Measurements from ENCODE around the gene PDZK1IP1.

The PDZK1IP1 gene, protein sequence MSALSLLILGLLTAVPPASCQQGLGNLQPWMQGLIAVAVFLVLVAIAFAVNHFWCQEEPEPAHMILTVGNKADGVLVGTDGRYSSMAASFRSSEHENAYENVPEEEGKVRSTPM
- long read RNA-seq = 0 reads

DNA sequence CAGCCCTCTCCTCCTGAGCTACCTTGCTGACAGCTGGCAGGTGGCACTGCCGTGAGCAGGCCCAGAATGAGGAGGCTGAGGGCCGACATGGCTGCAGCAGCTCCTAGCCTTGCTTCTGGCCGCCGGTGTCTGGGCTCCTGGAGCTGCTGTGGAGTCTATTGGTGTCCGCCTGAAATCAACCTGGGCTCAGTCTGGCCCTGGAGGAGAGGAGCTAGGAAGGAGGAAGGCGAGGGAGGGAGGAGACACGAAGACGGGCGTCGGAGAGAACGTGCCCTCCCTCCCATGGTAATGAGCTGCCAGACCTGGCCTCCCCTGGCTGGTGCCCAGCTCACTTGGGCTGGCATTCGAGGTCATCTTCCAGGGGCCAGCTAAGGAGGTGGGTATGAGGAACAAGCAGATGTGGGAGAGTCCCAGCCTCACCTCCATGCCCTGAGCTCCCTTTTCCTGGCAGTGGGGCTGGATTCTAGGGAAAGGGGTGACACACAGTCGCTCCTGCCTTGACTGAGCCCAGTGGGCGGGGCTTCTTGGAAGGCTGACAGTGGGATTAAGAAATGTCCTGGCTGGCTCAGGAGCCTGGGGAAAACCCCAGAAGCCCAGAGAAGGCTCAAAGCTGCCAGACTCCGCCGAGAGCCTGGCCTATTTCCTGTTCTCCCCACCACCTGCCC is at the start of gene PDZK1IP1:
PDZK1IP1 (minus strand) TSS at position 193 of the 665 bp plus-strand sequence; CDS start at position 89, 104 bp downstream.
- no peak within 1 kb of the TSS for H3K27ac ChIP-seq (replicated peaks)
- DNase-seq (ENCODE audit: low read depth in 1 of 2, low spot score in 1 of 2) = no peak

DNA sequence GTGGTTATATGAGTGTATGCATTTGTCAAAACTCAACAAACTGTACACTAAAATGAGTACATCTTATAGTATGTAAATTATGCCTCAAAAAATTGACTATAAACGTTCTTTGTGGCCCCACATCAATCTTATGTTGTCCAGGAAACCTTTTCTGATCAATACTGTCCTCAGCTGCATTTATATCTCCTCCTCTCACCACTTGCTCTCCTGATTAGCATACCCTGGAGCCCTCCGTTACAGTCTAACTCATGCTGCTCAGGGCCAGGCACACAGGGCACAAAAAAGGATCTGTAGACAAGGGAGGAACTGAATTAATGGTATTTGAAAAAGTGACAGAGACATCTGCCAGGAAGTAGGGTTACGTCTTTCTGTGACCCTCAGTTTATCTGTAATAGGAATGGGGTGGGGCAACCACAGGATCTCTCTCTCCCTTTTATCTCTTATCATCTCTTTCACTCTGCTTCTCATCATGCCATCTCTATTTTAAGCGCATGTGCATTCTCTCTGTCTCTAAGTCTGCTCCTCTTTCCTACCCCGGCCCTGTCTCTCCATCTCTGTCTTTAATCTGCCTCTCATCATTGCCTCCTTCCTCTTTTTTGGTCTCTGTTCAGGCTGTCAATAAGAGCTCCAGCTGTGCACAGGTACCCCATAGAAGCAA is 49.2 kb upstream of the PDZK1IP1 start:
- no peak for DNase-seq (ENCODE audit: low read depth in 1 of 2, low spot score in 1 of 2)
- H3K4me3 ChIP-seq (replicated peaks; ENCODE audit: insufficient read depth, low read length) = no peak overlapping the region
- no peak overlapping the region for H3K27ac ChIP-seq (replicated peaks)
- H3K27me3 ChIP-seq (ENCODE audit: insufficient read depth, poor library complexity, severe bottlenecking) = peaks cover 11% of the 10 kb centered on the region
- no peak for TF ChIP-seq POLR2AphosphoS5 (IDR thresholded peaks at IDR 0.05; ENCODE audit: low read depth)
- no peak for TF ChIP-seq SPI1 (IDR thresholded peaks at IDR 0.05; ENCODE audit: borderline replicate concordance, low read depth)
- no peak for TF ChIP-seq REST (IDR thresholded peaks at IDR 0.05; ENCODE audit: insufficient replicate concordance, low read depth)
- TF ChIP-seq, protein P1, sequence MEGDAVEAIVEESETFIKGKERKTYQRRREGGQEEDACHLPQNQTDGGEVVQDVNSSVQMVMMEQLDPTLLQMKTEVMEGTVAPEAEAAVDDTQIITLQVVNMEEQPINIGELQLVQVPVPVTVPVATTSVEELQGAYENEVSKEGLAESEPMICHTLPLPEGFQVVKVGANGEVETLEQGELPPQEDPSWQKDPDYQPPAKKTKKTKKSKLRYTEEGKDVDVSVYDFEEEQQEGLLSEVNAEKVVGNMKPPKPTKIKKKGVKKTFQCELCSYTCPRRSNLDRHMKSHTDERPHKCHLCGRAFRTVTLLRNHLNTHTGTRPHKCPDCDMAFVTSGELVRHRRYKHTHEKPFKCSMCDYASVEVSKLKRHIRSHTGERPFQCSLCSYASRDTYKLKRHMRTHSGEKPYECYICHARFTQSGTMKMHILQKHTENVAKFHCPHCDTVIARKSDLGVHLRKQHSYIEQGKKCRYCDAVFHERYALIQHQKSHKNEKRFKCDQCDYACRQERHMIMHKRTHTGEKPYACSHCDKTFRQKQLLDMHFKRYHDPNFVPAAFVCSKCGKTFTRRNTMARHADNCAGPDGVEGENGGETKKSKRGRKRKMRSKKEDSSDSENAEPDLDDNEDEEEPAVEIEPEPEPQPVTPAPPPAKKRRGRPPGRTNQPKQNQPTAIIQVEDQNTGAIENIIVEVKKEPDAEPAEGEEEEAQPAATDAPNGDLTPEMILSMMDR (IDR thresholded peaks at IDR 0.05; ENCODE audit: insufficient read depth, low read length) = no peak
- no peak for TF ChIP-seq GABPA (IDR thresholded peaks at IDR 0.05; ENCODE audit: low read depth)

More for the DNA sequence above, at the start of gene PDZK1IP1:
- TF ChIP-seq, protein P1 (IDR thresholded peaks at IDR 0.05; ENCODE audit: insufficient read depth, low read length) = no peak
- TF ChIP-seq SPI1 (IDR thresholded peaks at IDR 0.05; ENCODE audit: borderline replicate concordance, low read depth) = no peak
- no peak for TF ChIP-seq POLR2AphosphoS5 (IDR thresholded peaks at IDR 0.05; ENCODE audit: low read depth)
- TF ChIP-seq REST (IDR thresholded peaks at IDR 0.05; ENCODE audit: insufficient replicate concordance, low read depth) = no peak
- no peak for TF ChIP-seq GABPA (IDR thresholded peaks at IDR 0.05; ENCODE audit: low read depth)
- H3K27me3 ChIP-seq (ENCODE audit: insufficient read depth, poor library complexity, severe bottlenecking) = no peaks in the 10 kb centered on the region
- no peak within 1 kb of the TSS for H3K4me3 ChIP-seq (replicated peaks; ENCODE audit: insufficient read depth, low read length)

GRCh38 chr1:47235806-47236205 is 46.0 kb upstream of the PDZK1IP1 start:
- TF ChIP-seq GABPA (IDR thresholded peaks at IDR 0.05; ENCODE audit: low read depth) (no peak), SPI1 (IDR thresholded peaks at IDR 0.05; ENCODE audit: borderline replicate concordance, low read depth) (no peak), REST (IDR thresholded peaks at IDR 0.05; ENCODE audit: insufficient replicate concordance, low read depth) (no peak), POLR2AphosphoS5 (IDR thresholded peaks at IDR 0.05; ENCODE audit: low read depth) (no peak)
- TF ChIP-seq, protein P1 (IDR thresholded peaks at IDR 0.05; ENCODE audit: insufficient read depth, low read length) = no peak
- no peak overlapping the region for H3K4me3 ChIP-seq (replicated peaks; ENCODE audit: insufficient read depth, low read length)
- DNase-seq (ENCODE audit: low read depth in 1 of 2, low spot score in 1 of 2) = no peak
- H3K27ac ChIP-seq (replicated peaks) = no peak overlapping the region
- peaks cover 40% of the 10 kb centered on the region for H3K27me3 ChIP-seq (ENCODE audit: insufficient read depth, poor library complexity, severe bottlenecking)
